OCI-LY3 (cell line): Measurements from ENCODE around the gene TMEM212.

Source experiments
- H2AFZ ChIP-seq: fragments of 200-600, 300-600 bp; shearing (Covaris generic); 2 replicates; pipeline ENCODE4 v1.6.0; 2014; ENCODE audit warnings: antibody characterized with exemption, low read depth, low read length
- H3K27ac ChIP-seq: fragments of 200-600, 300-600 bp; sonication (generic); 2 replicates; pipeline ENCODE4 v1.5.1; 2014; ENCODE audit warnings: mild to moderate bottlenecking, low read length, moderate library complexity, mixed read lengths
- H3K27me3 ChIP-seq: fragments of 200-600, 300-600 bp; sonication (generic); 2 replicates; pipeline ENCODE4 v1.6.1; 2014; ENCODE audit warnings: low read depth, low read length, mixed read lengths
- H3K36me3 ChIP-seq: fragments of 200-600, 300-600 bp; sonication (generic); replicated peaks from 2 replicates; pipeline ENCODE3; 2014; ENCODE audit warnings: low read depth, low read length, mixed read lengths
- H3K4me1 ChIP-seq: fragments of 300-600, 200-600 bp; sonication (generic); 2 replicates; pipeline ENCODE4 v1.6.1; 2014; ENCODE audit warnings: low read length, mixed read lengths
- H3K4me2 ChIP-seq: fragments of 200-600, 300-600 bp; sonication (generic); 2 replicates; pipeline ENCODE4 v1.6.1; 2014; ENCODE audit warnings: low read length, mixed read lengths
- H3K4me3 ChIP-seq: fragments of 300-600, 200-600 bp; sonication (generic); 2 replicates; pipeline ENCODE4 v1.5.1; 2014; ENCODE audit warnings: antibody characterized with exemption, mild to moderate bottlenecking, low read length, moderate library complexity
- H3K79me2 ChIP-seq: fragments of 300-600, 200-600 bp; shearing (Covaris generic); 2 replicates; pipeline ENCODE4 v1.6.1; 2014; ENCODE audit warnings: mild to moderate bottlenecking, low read length, mixed read lengths
- H3K9ac ChIP-seq: fragments of 300-600, 200-600 bp; shearing (Covaris generic); 2 replicates; pipeline ENCODE4 v1.6.0; 2014; ENCODE audit warnings: mild to moderate bottlenecking, low read length, moderate library complexity
- H3K9me3 ChIP-seq: fragments of 200-600, 300-600 bp; shearing (Covaris generic); 2 replicates; pipeline ENCODE4 v1.6.1; 2014; ENCODE audit warnings: low read length, mixed read lengths; ENCODE audit not compliant: insufficient read depth
- H4K20me1 ChIP-seq: fragments of 200-600, 300-600 bp; sonication (generic); 2 replicates; pipeline ENCODE4 v1.6.1; 2016; ENCODE audit warnings: low read length, mixed read lengths; ENCODE audit not compliant: insufficient read depth
- CTCF ChIP-seq: fragments of 200-600, 300-600 bp; sonication (generic); IDR thresholded peaks from 2 replicates; pipeline ENCODE4 v1.5.1; 2014; ENCODE audit warnings: antibody characterized with exemption, low read length, low read depth
- EZH2phosphoT487 ChIP-seq: fragments of 200-600 bp; shearing (Covaris generic); IDR thresholded peaks from 2 replicates; pipeline ENCODE4 v1.6.1; 2018; ENCODE audit warnings: antibody characterized with exemption, mixed run types, low read depth

Gene TMEM212

GRCh38 chr3:171804618-171805389 lies 38.3 kb upstream of the TMEM212 start:
- Histone ChIP-seq H3K79me2 (no peaks in the 10 kb centered on the region), H3K27ac (no peak overlapping the region), H3K4me1 (no peaks in the 10 kb centered on the region), H3K9me3 (no peaks in the 10 kb centered on the region), H3K9ac (no peak overlapping the region), H3K27me3 (no peaks in the 10 kb centered on the region), H3K4me3 (no peak overlapping the region), H3K36me3 (no peaks in the 10 kb centered on the region), H4K20me1 (no peaks in the 10 kb centered on the region), H3K4me2 (no peak overlapping the region), H2AFZ (no peak overlapping the region)
- no peak for TF ChIP-seq CTCF
- no peak for TF ChIP-seq EZH2phosphoT487

GRCh38 chr3:171805687-171806086 lies 37.5 kb upstream of the TMEM212 start:
- no peak overlapping the region for H2AFZ ChIP-seq
- no peaks in the 10 kb centered on the region for H3K36me3 ChIP-seq
- H3K9ac ChIP-seq: no peak overlapping the region
- H3K9me3 ChIP-seq: no peaks in the 10 kb centered on the region
- H3K27me3 ChIP-seq: no peaks in the 10 kb centered on the region
- H4K20me1 ChIP-seq: no peaks in the 10 kb centered on the region
- TF ChIP-seq CTCF (no peak), EZH2phosphoT487 (no peak)
- no peaks in the 10 kb centered on the region for H3K4me1 ChIP-seq
- H3K79me2 ChIP-seq: no peaks in the 10 kb centered on the region
- H3K4me2 ChIP-seq: no peak overlapping the region
- no peak overlapping the region for H3K4me3 ChIP-seq
- H3K27ac ChIP-seq: no peak overlapping the region

- Histone ChIP-seq H3K36me3 (no peaks in the 10 kb centered on the region), H2AFZ (no peak overlapping the region), H4K20me1 (no peaks in the 10 kb centered on the region), H3K27ac (no peak overlapping the region), H3K4me2 (no peak overlapping the region), H3K27me3 (no peaks in the 10 kb centered on the region), H3K4me1 (no peaks in the 10 kb centered on the region), H3K4me3 (no peak overlapping the region), H3K9me3 (no peaks in the 10 kb centered on the region), H3K9ac (no peak overlapping the region), H3K79me2 (no peaks in the 10 kb centered on the region)
- no peak for TF ChIP-seq EZH2phosphoT487
- TF ChIP-seq CTCF: no peak
Measured at GRCh38 chr3:171806200-171807128, 36.7 kb upstream of the TMEM212 start.

GRCh38 chr3:171807129-171807675 lies 35.9 kb upstream of the TMEM212 start:
- no peak overlapping the region for H3K4me2 ChIP-seq
- no peak overlapping the region for H2AFZ ChIP-seq
- H3K27me3 ChIP-seq: no peaks in the 10 kb centered on the region
- TF ChIP-seq EZH2phosphoT487 (no peak), CTCF (no peak)
- H3K9me3 ChIP-seq: no peaks in the 10 kb centered on the region
- H3K79me2 ChIP-seq: no peaks in the 10 kb centered on the region
- no peak overlapping the region for H3K4me3 ChIP-seq
- H3K36me3 ChIP-seq: no peaks in the 10 kb centered on the region
- H4K20me1 ChIP-seq: no peaks in the 10 kb centered on the region
- no peak overlapping the region for H3K9ac ChIP-seq
- H3K4me1 ChIP-seq: no peaks in the 10 kb centered on the region
- no peak overlapping the region for H3K27ac ChIP-seq
